Right lobe of liver (tissue), 4 donors: ENCODE data around the gene ADGRG3.
A peak's percentile ranks its signal among the peaks of the same experiment; 100 is the strongest.

Source experiments
- CTCF ChIP-seq, 4 donors: fragments of 200-600 bp in 3 of 4; fragments of 450-650 bp in 1 of 4; IDR thresholded peaks; one replicate each; pipeline versions ENCODE4 v1.5.1 to v1.8.0; 2016 to 2022; ENCODE audit warnings: antibody characterized with exemption in 4 of 4, mild to moderate bottlenecking in 2 of 4
- POLR2A ChIP-seq: fragments of 450-650 bp; IDR thresholded peaks from one replicate; pipeline ENCODE4 v1.6.1; 2017; ENCODE audit warnings: antibody characterized with exemption, mild to moderate bottlenecking
- donor health status: DM: no; HTN: no; CAD: no.
- donor health status: DM: no; HTN: no; CAD: no.
- donor health status: DM: no; HTN: yes; CAD: no.

GRCh38 chr16:57723170-57723569, 55.1 kb downstream of the ADGRG3 start:
- TF ChIP-seq CTCF (IDR thresholded peaks at IDR 0.05) (peak in 3 of 4 donors; percentile 17 to 37 (median 19)), POLR2A (no peak)
